Right renal pelvis (tissue), 4 donors: ENCODE measurements around the gene GRIK5. TPM values are rescaled to one million over a fixed set of nuclear protein-coding genes. Genes with fewer than 3 reads are reported as not detected.

ENCODE experiments used
- DNase-seq, 4 donors: peaks; one replicate each; pipeline ENCODE4 v3.0.0-alpha.2; 2013; ENCODE audit warnings: low read depth in 4 of 4, low spot score in 3 of 4, missing footprints in 1 of 4
- polyA plus RNA-seq, 4 donors: library from polyadenylated mRNA; unstranded; fragments of 120-200 nt; gene quantifications; one replicate each; pipeline ENCODE4 v1.2.1, GENCODE V29; 2013; ENCODE audit not compliant: insufficient read length in 4 of 4

The GRIK5 gene
- polyA plus RNA-seq, 4 donors = 21.5 to 26.9 (median 22.8) TPM

- DNase-seq = peak in 2 of 4 donors; percentile 85 to 86
Observed at GRCh38 chr19:41959056-41960053, 110.7 kb downstream of the GRIK5 start, which contains the start of gene RABAC1. RABAC1 (minus strand) TSS chr19:41959321; CDS start chr19:41959292, 29 bp downstream.

- DNase-seq = peak in 2 of 4 donors; percentile 55 to 63
Observed at GRCh38 chr19:41958367-41959055, 111.5 kb downstream of the GRIK5 start.

DNA sequence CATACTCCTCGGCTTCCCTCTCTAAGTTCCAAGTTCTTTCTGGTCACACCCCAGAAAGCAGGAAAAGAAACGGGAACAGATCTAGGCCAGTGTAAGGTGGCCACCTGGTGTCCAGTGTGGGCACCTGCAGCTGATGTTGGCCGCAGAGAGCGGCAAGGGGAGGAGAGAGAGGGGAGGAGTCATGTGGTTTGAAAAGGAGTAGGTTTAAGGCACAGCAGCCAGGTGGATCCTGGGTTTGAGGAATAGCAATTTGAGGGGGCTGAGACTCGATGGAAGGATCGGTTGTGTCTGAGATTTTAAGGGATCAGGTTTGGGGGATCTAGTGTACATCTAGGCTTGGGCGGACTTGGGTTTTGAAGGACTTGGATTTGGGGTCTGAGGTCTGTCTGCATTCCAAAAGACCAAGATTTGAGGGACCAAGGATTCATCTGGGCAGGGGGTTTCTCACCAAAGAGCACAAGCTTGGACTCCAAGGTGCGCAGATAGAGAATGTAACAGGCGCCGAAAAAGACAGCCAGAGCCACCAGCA, 112.1 kb downstream of the GRIK5 start:
- peak in 2 of 4 donors; percentile 78 for DNase-seq

DNA sequence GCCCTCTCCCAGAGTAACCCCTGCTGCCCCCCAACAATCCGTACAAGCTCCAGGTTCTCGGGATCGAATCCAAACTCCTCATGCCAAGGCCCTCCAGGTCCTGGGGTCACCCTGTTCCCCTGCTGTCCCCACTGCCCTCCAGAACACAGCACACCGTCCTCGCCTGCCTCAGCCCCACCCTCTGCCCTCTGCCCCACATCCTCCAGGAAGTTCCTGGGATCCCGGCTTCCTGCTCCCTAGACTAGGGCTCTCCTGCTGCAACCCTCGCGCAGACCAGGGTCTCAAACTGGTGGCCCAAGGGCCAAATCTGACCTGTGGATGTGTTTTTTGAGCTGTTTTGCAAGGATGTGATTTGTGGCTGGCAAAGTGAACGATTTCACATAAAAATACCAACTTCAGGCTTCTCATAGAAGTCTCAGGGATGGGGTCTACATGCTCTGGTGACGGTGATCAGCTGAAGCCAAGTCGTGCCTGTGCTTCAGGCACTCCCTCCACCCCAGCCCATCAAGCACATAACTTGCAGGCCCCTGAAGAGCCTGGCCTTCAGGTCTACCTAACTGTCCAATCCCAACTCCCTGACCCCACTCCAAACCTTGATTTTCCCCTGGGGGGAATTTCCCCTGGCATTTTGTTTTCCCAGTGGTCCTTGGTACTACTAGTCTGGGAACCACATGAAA, 112.7 kb downstream of the GRIK5 start:
- no peak for DNase-seq

DNA sequence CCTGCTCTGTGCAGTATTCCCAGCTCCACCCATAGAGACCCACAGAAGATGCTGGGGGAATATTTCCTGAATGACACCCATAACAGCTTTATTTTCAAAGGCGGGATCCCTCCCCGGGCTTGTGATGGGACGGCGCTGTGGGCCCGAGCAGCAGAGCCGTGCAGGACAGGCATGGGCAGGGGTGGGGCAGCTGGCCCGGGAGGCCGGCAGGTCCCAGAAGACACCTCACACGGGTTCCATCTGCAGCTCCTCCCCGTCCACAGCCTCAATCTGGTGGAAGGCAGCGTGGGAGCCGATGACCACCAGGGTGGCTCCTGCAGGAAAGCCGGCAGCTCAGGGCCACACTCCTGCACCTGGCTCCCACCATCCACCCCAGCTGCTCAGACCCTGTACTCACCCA, 113.4 kb downstream of the GRIK5 start:
- no peak for DNase-seq

DNA sequence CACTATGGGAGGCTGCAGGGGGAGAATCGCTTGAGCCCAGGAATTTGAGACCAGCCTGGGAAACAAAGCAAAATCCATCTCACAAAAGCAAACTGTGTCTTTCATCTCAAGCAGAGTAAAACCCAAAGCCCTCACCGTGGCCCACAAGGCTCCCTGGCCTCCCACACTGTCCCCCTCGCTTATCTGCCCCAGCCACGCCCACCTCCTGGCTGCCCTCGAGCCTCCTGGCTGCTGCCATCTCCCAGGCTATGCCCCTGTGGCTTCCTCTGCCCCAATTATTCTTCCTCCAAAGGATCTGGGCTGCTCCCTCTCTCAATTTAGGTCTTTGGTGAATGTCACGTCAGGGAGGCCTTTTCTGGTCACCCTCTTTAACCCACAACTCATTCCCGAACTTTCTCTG, 114.5 kb downstream of the GRIK5 start:
- no peak for DNase-seq

GRCh38 chr19:41951686-41952172, 118.3 kb downstream of the GRIK5 start:
- peak in 1 of 4 donors; percentile 28 for DNase-seq

Other genes with a start within 250 kb of the GRIK5 start
- under 1 TPM in 1 of 4 donors, not detected in 3; 0.08 TPM for gene LYPD4, start 225.5 kb downstream of the GRIK5 start, polyA plus RNA-seq
- gene DMRTC2, start 225.2 kb downstream of the GRIK5 start, polyA plus RNA-seq = under 1 TPM in 1 of 4 donors, not detected in 3; 0.19 TPM
- gene RPS19, start 210.0 kb downstream of the GRIK5 start, polyA plus RNA-seq = 1,000 to 10,000 TPM; 1,099 to 1,885 (median 1,269) TPM
- 1 to 10 TPM; 1.0 to 1.4 (median 1.2) TPM for gene CD79A, start 192.9 kb downstream of the GRIK5 start, polyA plus RNA-seq
- 10 to 100 TPM; 39.1 to 59.6 (median 47.1) TPM for gene ARHGEF1, start 187.0 kb downstream of the GRIK5 start, polyA plus RNA-seq
- under 1 TPM in 3 of 4 donors, not detected in 1; 0.08 to 0.12 (median 0.12) TPM for gene ERFL, start 141.8 kb downstream of the GRIK5 start, polyA plus RNA-seq
- 100 to 1,000 TPM in 1 of 4 donors, 10 to 100 TPM in 3; 48.1 to 103 (median 66.2) TPM for gene RABAC1, start 110.9 kb downstream of the GRIK5 start, polyA plus RNA-seq
- gene ATP1A3, start 76.0 kb downstream of the GRIK5 start, polyA plus RNA-seq = under 1 TPM; 0.13 to 0.87 (median 0.32) TPM
- gene ZNF574, start 6.0 kb upstream of the GRIK5 start, polyA plus RNA-seq = 10 to 100 TPM; 14.0 to 18.2 (median 14.7) TPM
- 1 to 10 TPM in 2 of 4 donors, under 1 TPM in 2; 0.55 to 1.4 (median 0.90) TPM for gene POU2F2, start 62.2 kb upstream of the GRIK5 start, polyA plus RNA-seq
- 10 to 100 TPM; 24.1 to 35.8 (median 27.2) TPM for gene DEDD2, start 147.5 kb upstream of the GRIK5 start, polyA plus RNA-seq
- gene ZNF526, start 150.1 kb upstream of the GRIK5 start, polyA plus RNA-seq = 1 to 10 TPM; 8.0 to 8.8 (median 8.5) TPM
- gene GSK3A, start 172.4 kb upstream of the GRIK5 start, polyA plus RNA-seq = 10 to 100 TPM; 75.9 to 82.2 (median 80.9) TPM
- gene ERF, start 184.9 kb upstream of the GRIK5 start, polyA plus RNA-seq = 10 to 100 TPM; 70.7 to 94.4 (median 71.8) TPM
- gene CIC, start 199.0 kb upstream of the GRIK5 start, polyA plus RNA-seq = 10 to 100 TPM; 47.2 to 75.1 (median 49.5) TPM
- 1 to 10 TPM; 1.6 to 2.1 (median 2.0) TPM for gene PRR19, start 231.9 kb upstream of the GRIK5 start, polyA plus RNA-seq
- 10 to 100 TPM; 69.1 to 94.5 (median 79.3) TPM for gene PAFAH1B3, start 232.4 kb upstream of the GRIK5 start, polyA plus RNA-seq
- gene TMEM145, start 243.1 kb upstream of the GRIK5 start, polyA plus RNA-seq = 1 to 10 TPM in 1 of 4 donors, under 1 TPM in 3; 0.76 to 1.2 (median 0.83) TPM